Measurements from ENCODE around the gene MAP2K7. TPM values are rescaled to one million over a fixed set of nuclear protein-coding genes. Genes with fewer than 3 reads are reported as not detected.

The MAP2K7 gene
- total RNA-seq, 1 donor from 2014 or later: 28.6 TPM

- DNase-seq (ENCODE audit: low spot score): no peak
- intact Hi-C loops (cut with DNase I): loop anchor here (5.0 kb wide), 1 partner anchor 71 kb away; the partner anchor contains the start of gene EVI5L
Measured at GRCh38 chr19:7902796-7903243, 857 bp upstream of the MAP2K7 start.

DNA sequence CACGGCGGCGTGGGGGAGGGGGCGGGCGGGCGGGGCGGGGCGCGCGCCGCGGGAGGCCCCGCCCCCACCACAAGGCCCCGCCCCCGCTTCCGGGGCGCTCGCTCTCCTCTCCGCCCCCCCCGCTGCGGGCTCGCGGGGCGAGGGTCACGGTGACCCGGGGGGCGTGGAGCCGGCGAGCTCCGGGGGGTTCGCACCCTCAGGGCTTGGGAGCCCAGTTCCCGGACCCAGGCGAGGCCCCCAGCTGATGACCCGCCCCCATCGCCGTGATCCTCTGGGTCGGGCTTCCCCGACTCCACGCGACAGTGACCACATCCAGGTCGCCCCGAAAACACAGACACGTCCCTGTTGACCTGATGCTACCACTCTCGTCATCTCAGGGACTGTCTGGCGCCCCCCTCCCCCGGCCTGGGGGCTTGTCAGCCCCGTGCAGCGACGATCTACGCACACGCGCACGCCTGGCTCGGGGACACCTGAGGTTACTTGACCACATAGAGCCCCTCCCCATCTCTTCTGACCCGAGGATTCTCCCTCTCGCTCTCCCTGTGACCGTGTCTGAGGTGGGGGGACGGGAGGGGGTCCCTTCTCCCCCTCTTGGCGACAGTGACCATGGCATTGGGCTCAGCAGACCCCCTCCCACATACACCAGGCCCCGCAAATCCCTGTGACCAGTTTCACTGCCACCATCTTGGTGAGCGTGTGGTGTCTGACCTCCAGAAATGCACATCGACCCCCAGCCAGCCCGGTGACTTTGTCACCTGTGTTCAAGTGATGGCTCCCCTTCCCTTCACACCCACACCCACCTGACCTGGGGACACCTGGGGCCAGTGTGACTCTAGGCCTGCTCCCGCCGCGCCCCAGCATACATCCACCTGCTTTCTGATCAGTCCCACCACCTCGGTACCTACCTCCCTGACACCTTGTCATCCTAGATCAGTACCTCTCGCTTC, 670 bp downstream of the MAP2K7 start:
- DNase-seq (ENCODE audit: low spot score): no peak
- intact Hi-C loops (cut with DNase I): loop anchor here (2.0 to 5.0 kb wide), 2 partner anchors 16 to 72 kb away; partner anchors contain the start of genes EVI5L and SNAPC2

DNA sequence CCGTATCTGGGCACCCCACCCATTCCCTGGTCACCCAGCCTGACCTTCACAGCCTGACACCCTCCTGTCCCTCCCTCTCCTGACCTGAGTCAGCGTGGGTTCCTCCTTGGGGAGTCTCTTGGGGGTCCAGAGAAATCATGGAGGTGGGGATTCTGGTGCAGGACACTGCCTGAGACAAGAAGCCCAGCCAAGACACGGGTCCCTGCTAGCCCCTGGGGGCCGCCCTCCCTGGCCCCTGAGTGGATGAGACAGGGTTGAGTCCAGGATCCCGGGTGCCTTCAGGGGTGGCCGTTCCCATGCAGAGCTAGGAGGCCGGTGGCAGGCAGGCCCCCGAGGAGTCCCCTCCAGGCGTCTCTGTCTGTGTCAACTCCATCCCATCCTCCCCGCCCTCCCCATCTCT, 1.6 kb downstream of the MAP2K7 start:
- no peak for DNase-seq (ENCODE audit: low spot score)
- intact Hi-C loops (cut with DNase I): loop anchor here (2.0 kb wide), 1 partner anchor 16 kb away; the partner anchor contains the start of gene SNAPC2

DNA sequence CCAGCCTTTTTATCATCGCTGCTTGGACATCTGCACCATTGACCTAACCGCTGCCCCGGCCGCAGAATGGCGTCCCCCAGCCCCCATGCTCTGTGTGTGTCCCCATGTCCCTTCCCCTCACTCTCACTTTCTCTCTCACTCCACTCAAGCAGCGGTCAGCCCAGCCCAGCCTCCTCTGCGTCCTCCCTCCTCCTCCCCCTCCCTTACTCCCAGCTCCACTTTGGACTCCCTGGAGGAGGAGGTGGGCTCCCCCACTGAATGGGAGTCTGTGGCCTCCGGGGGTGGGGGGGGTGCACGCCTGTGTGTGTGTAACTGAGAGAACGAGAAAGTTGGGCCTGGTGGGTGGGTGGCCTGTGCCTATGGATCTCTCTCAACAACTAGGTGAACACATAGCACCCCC, 2.2 kb downstream of the MAP2K7 start:
- DNase-seq (ENCODE audit: low spot score): no peak
- intact Hi-C loops (cut with DNase I): loop anchor here (2.0 kb wide), 1 partner anchor 15 kb away; the partner anchor contains the start of gene SNAPC2

DNA sequence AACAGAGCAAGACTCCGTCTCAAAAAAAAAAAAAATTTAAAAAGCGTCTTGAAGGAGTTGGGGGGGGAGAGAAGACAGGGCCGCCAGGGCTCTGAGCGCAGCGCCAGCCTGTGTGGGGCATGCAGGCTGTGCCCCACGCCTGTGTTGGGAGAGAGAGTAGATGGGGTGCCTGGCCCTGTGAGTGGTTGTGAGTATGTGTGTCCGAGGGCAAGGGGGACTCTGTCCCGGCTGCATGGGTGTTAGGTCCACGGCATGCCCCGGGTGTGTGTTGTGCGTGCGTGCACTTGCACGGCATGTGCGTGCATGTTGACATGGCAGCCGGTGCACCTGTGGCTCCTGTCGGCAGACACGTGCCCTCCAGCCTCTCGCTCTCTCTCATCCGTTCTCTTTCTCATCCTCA, 3.4 kb downstream of the MAP2K7 start:
- DNase-seq (ENCODE audit: low spot score): no peak
- intact Hi-C loops (cut with DNase I): no loop called here

DNA sequence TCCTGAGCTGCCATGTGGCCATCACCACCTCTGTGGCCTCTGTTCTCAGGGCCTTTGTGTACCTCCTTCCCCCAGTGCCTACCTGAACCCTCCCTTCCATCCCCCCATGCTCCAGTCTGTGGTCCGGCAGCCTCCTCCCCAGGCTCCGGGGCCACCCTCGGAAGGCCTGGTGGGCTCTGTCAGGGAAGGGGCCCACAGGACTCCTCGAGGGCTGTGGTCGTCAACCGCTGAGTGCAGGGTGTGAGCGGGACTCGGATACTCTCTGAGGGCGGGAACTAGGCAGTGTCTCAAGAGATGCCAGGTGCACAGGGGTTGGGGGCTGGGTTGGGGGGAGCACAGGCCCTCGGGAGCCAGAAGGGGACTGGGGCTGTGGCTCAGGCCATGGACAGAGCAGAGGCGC, 3.9 kb downstream of the MAP2K7 start:
- no peak for DNase-seq (ENCODE audit: low spot score)
- intact Hi-C loops (cut with DNase I): no loop called here

GRCh38 chr19:7908078-7908699, 4.5 kb downstream of the MAP2K7 start:
- intact Hi-C loops (cut with DNase I): no loop called here
- DNase-seq (ENCODE audit: low spot score): no peak

GRCh38 chr19:7908742-7909461, 5.2 kb downstream of the MAP2K7 start:
- DNase-seq (ENCODE audit: low spot score): no peak
- intact Hi-C loops (cut with DNase I): no loop called here

GRCh38 chr19:7909471-7910067, 5.9 kb downstream of the MAP2K7 start:
- intact Hi-C loops (cut with DNase I): no loop called here

GRCh38 chr19:7910321-7911161, 6.9 kb downstream of the MAP2K7 start:
- DNase-seq (ENCODE audit: low spot score): no peak
- intact Hi-C loops (cut with DNase I): no loop called here

More at GRCh38 chr19:7909471-7910067, 5.9 kb downstream of the MAP2K7 start:
- DNase-seq (ENCODE audit: low spot score): no peak

DNA sequence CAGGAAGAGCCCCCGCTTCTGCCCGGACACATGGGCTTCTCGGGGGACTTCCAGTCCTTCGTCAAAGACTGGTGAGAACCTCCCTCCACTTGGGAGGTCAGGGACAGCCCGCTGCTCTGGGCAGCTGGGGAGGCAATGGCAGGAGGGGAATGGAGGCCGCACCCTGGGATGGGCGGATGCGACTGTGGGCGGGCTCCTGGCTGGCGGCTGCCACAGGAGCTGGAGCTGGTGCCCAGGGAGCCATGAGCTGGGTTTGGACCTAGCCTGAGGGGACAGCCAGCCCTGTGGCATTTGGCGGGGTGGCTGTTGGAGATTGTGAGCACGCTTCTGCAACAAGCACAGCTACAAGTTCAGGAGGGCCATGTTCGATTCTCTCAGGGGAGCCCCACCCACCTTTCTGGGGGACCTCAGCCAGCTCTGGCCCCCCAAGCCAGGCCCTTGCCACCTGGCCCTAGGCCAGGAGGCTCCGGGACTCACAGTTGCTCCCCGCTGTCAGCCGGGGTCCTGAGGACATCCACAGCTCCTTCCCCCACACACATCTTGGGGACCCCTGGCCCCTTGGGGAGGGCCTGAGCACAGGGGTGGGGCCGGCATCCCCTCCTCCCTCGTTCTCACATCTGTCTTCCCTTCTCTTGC, 7.9 kb downstream of the MAP2K7 start:
- no peak for DNase-seq (ENCODE audit: low spot score)
- intact Hi-C loops (cut with DNase I): no loop called here

DNA sequence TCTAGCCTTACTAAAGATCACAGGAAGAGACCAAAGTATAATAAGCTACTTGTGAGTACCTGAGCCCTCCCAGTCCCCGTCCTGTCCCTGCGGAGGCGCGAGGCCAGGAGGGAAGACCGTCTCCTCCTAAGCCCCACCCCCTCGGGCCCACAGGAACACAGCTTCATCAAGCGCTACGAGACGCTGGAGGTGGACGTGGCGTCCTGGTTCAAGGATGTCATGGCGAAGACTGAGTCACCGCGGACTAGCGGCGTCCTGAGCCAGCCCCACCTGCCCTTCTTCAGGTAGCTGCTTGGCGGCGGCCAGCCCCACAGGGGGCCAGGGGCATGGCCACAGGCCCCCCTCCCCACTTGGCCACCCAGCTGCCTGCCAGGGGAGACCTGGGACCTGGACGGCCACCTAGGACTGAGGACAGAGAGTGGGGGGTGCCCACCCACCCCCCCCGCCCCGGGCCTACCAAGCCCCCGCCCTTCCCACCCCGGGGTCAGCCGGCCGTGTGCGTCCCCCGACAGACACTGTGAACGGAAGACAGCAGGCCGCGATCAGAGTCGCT, 8.5 kb downstream of the MAP2K7 start:
- DNase-seq (ENCODE audit: low spot score): no peak
- intact Hi-C loops (cut with DNase I): no loop called here

DNA sequence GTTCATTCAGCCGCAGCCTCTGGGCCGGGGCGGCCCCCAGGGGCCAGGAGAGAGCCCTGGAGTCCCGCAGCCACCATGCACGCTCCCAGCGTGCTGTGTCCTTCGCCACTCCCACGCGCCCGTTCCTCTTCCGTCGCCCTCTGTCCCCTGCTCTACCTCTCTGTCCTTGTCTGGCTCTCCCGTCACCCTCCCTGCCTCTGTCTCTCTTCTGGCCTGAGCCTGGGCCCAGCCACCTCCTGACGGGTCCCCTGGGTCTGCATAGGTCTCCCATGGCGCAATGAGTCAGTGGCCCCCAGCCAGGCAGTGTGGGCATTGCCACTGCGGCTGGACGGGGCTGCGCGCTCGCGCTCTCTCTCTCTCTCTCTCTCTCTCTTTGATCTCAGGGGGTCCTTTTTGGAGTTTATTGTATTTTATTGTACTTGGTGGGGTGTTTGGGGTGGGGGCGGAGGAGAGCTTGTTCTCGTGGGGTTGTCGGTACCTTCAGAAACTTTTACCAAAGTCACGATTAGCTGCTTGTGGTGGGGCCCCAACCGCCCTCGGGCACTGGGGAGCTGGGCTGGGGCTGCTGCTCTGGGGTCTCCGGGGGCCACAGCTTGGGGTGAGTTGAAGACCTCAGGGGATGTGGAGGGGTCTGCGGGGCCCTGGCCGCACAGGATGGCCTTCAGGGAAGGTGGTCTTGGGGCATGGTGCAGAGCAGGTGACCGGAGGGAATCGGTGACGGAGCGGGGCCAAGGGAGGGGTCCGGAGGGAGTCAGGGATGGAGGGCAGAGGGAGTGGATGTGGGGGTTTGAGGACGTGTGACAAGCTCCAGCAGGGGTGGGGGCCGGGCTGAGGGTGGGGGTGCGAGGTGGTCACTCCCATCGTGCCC, 9.3 kb downstream of the MAP2K7 start:
- no peak for DNase-seq (ENCODE audit: low spot score)
- intact Hi-C loops (cut with DNase I): no loop called here

GRCh38 chr19:7913652-7914051, 10.0 kb downstream of the MAP2K7 start:
- intact Hi-C loops (cut with DNase I): no loop called here
- no peak for DNase-seq (ENCODE audit: low spot score)

DNA sequence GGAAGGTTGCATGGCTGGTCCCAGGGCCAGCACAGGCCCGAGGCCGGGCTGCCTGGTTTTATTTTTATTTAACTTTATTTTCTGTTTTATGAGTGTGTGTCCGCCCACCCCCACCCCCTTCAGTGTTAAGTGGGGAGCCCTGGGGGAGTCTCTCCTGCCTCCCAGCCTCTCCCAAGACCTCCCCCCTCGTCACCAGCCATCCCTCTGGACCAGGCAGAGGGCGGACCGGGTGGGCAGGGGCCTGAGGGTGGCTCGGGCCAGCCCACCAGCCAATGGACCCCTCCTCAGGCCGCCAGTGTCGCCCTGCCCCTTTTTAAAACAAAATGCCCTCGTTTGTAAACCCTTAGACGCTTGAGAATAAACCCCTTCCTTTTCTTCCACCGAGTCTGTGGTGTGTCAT, 10.4 kb downstream of the MAP2K7 start:
- DNase-seq (ENCODE audit: low spot score): no peak
- intact Hi-C loops (cut with DNase I): no loop called here

DNA sequence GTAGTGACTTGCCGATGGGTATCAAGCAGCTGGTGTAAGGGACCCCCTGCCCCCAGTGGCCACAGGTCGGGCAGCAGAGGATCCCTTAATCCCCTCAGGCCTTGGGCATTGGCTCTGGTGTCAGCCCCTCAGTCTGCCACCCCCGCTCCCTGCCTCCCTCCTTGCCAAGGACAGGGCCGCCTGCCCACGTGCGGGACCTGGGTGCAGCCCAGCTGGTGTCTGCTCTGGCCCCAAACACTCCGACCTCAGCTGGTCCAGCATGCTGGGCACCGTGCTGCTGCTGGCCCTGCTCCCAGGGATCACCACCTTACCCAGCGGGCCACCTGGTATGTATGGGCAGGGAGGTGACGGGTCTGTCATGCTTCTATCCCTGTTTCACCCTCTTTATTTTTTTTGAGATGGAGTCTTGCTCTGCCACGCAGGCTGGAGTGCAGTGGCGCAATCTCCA, 10.9 kb downstream of the MAP2K7 start, which contains the start of gene TGFBR3L:
TGFBR3L (plus strand) TSS at position 233 of the 448 bp plus-strand sequence.
- no peak for DNase-seq (ENCODE audit: low spot score)
- intact Hi-C loops (cut with DNase I): no loop called here

Data from cardiac septum (tissue), 1 donor.